ENCODE results near the gene ZNF410. TPM values are rescaled to one million over a fixed set of nuclear protein-coding genes. Genes with fewer than 3 reads are reported as not detected.
A peak's percentile ranks its signal among the peaks of the same experiment; 100 is the strongest.

Gene ZNF410
- total RNA-seq, 3 donors from 2014 or later (not counting 1 experiment from before 2014, with no cell fraction given) = 111 to 118 (median 113) TPM

DNA sequence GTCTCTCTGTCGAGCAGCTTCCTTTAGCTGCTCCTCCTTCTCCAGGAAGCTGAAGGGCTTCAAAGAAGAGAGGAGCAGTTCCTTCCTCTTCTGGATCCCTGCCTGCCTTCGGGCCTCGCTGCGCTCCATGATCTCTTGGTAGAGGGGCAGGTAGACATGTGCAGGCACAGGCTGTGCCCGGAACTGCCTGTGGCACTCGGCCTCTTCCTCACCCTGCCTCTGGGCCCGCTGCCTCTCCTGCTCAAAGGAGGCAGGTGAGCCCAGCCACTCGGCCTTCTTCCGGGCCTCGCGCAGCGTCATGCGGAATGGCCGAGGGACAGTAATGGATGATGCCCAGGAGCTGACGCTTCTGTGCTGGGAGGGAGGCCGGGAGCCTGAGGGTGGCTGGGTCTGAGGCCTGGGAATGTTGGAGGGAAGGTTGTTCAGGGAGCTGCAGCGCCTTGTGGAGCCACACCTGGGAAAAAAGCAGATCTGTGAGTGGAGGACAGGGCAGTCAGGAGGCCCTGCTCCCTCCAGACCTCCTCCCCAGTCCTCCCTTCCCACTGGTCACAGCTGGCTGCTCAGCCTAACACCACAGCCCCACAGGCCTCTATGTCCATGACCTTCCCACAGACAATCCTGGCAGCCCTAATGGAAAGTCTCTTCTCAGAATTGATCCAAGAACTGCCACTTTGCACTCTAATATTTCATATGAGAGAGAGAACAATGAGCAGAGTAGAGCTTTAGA is 57.9 kb downstream of the ZNF410 start:
- H3K4me3 Mint-ChIP-seq = no peak overlapping the region
- peaks cover under 1 to 8% of the 10 kb centered on the region in 2 donors for H3K4me1 Mint-ChIP-seq
- ATAC-seq (no peak), DNase-seq (no peak)
- H3K9me3 ChIP-seq (ENCODE audit: control insufficient read depth, insufficient read depth, low read length) = no peaks in the 10 kb centered on the region
- H3K9me3 Mint-ChIP-seq = no peaks in the 10 kb centered on the region
- no peak overlapping the region for H3K27ac Mint-ChIP-seq
- no peak for TF ChIP-seq CTCF (IDR thresholded peaks at IDR 0.05)
- no peak overlapping the region for H3K4me3 ChIP-seq (ENCODE audit: low read length)
- no peak overlapping the region for H3K27ac ChIP-seq (ENCODE audit: low read length)
- H3K4me1 ChIP-seq (ENCODE audit: control insufficient read depth, insufficient read depth, low read length) = peaks cover 7% of the 10 kb centered on the region
- no peaks in the 10 kb centered on the region for H3K27me3 ChIP-seq (ENCODE audit: control insufficient read depth, insufficient read depth, low read length)
- H3K36me3 ChIP-seq (ENCODE audit: control insufficient read depth, insufficient read depth, low read length) = peaks cover 11% of the 10 kb centered on the region
- intact Hi-C loops (cut with micrococcal nuclease) = no loop called here
- WGBS (ENCODE audit: insufficient coverage) = 94% methylated on average over 17 of the region's 17 CpGs
- H3K36me3 Mint-ChIP-seq = no peaks in the 10 kb centered on the region
- no peaks in the 10 kb centered on the region for H3K27me3 Mint-ChIP-seq (ENCODE audit: low read depth in 2 of 2)

DNA sequence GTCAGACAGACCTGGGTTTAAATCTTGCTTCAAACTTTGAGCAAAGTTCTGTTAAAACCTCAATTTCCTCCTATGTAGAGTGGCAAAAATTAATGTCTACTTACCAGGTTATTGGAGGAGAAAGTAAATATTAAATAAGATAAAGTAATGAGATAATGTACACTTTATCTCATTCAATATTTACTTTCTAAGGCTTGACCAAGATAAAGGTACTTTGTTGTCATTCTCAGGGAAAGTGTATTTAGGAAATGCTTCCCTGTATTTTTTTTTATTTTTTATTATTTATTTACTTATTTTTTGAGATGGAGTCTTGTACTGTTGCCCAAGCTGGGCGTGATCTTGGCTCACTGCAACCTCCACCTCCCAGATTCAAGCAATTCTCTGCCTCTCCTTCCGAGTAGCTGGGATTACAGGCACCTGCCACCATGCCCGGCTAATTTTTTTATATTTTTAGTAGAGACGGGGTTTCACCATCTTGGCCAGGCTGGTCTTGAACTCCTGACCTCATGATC is 58.6 kb downstream of the ZNF410 start:
- Mint-ChIP-seq H3K9me3 (no peaks in the 10 kb centered on the region), H3K27me3 (ENCODE audit: low read depth in 2 of 2) (no peaks in the 10 kb centered on the region), H3K4me3 (no peak overlapping the region), H3K27ac (no peak overlapping the region), H3K4me1 (peaks cover 6 to 14% of the 10 kb centered on the region in 2 donors), H3K36me3 (no peaks in the 10 kb centered on the region)
- no peak for TF ChIP-seq CTCF (IDR thresholded peaks at IDR 0.05)
- Histone ChIP-seq H3K4me3 (ENCODE audit: low read length) (no peak overlapping the region), H3K4me1 (ENCODE audit: control insufficient read depth, insufficient read depth, low read length) (peaks cover 7% of the 10 kb centered on the region), H3K27me3 (ENCODE audit: control insufficient read depth, insufficient read depth, low read length) (no peaks in the 10 kb centered on the region), H3K27ac (ENCODE audit: low read length) (no peak overlapping the region), H3K36me3 (ENCODE audit: control insufficient read depth, insufficient read depth, low read length) (peaks cover 11% of the 10 kb centered on the region), H3K9me3 (ENCODE audit: control insufficient read depth, insufficient read depth, low read length) (no peaks in the 10 kb centered on the region)
- ATAC-seq = no peak
- DNase-seq = no peak
- 95% methylated on average over 4 of the region's 4 CpGs for WGBS (ENCODE audit: insufficient coverage)
- intact Hi-C loops (cut with micrococcal nuclease) = no loop called here

- Histone ChIP-seq H3K4me1 (ENCODE audit: control insufficient read depth, insufficient read depth, low read length) (peaks cover 15% of the 10 kb centered on the region), H3K27me3 (ENCODE audit: control insufficient read depth, insufficient read depth, low read length) (no peaks in the 10 kb centered on the region), H3K36me3 (ENCODE audit: control insufficient read depth, insufficient read depth, low read length) (peaks cover 12% of the 10 kb centered on the region), H3K27ac (ENCODE audit: low read length) (peak within 1 kb of the TSS; percentile 77), H3K4me3 (ENCODE audit: low read length) (peak within 1 kb of the TSS; percentile 85), H3K9me3 (ENCODE audit: control insufficient read depth, insufficient read depth, low read length) (no peaks in the 10 kb centered on the region)
- DNase-seq = peak; percentile 84 to 98
- TF ChIP-seq CTCF (IDR thresholded peaks at IDR 0.05) = no peak
- peak; percentile 89 to 97 (median 90) for ATAC-seq
- peaks cover 15 to 19% of the 10 kb centered on the region in 2 donors for H3K4me1 Mint-ChIP-seq
- H3K27ac Mint-ChIP-seq = peak within 1 kb of the TSS; percentile 96
- intact Hi-C loops (cut with micrococcal nuclease) = loop anchor here (2.0 to 5.0 kb wide), 2 partner anchors 63 to 67 kb away; partner anchors contain the start of genes BBOF1, ENTPD5 and ZNF410
- peak within 1 kb of the TSS; percentile 99 for H3K4me3 Mint-ChIP-seq
- no peaks in the 10 kb centered on the region for H3K9me3 Mint-ChIP-seq
- WGBS (ENCODE audit: insufficient coverage) = under 1% methylated on average over 68 of the region's 70 CpGs
- H3K27me3 Mint-ChIP-seq (ENCODE audit: low read depth in 2 of 2) = no peaks in the 10 kb centered on the region
- no peaks in the 10 kb centered on the region for H3K36me3 Mint-ChIP-seq
These were observed 63.4 kb downstream of the ZNF410 start, which contains the start of the genes COQ6 and FAM161B for GRCh38 chr14:73949752-73950734. Gene COQ6 (plus strand): TSS chr14:73950302. CDS start chr14:73950333, 31 bp downstream. Gene FAM161B (minus strand): TSS chr14:73950094. CDS start chr14:73950026, 68 bp downstream.

Data from natural killer cell (primary cell).